Esophagus squamous epithelium (tissue), 5 donors: ENCODE data around the gene STK11. TPM values are rescaled to one million over a fixed set of nuclear protein-coding genes. Genes with fewer than 3 reads are reported as not detected.

Experiments used
- DNase-seq: peaks from one replicate; lab custom pipeline; 2025; lab: John Stamatoyannopoulos, UW
- H3K27ac ChIP-seq, 4 donors: fragments of 200-600 bp; sonication (generic); one replicate each; pipeline ENCODE4 v1.5.1; 2016 to 2019; ENCODE audit warnings: mild to moderate bottlenecking in 1 of 4
- H3K27me3 ChIP-seq, 4 donors: fragments of 200-600 bp; sonication (generic); 1 replicate in 3 of 4; 2 replicates in 1 of 4; pipeline versions ENCODE4 v1.5.1 to v1.6.0; 2017 to 2021; ENCODE audit warnings: antibody characterized with exemption in 1 of 4
- H3K36me3 ChIP-seq, 3 donors: fragments of 200-600 bp; sonication (generic); one replicate each; pipeline ENCODE4 v1.5.1; 2016 to 2019
- H3K4me1 ChIP-seq, 3 donors: fragments of 200-600 bp; sonication (generic); one replicate each; pipeline ENCODE4 v1.5.1; 2017 to 2019
- H3K4me3 ChIP-seq, 4 donors: fragments of 200-600 bp; sonication (generic); 1 replicate in 3 of 4; 2 replicates in 1 of 4; pipeline ENCODE4 v1.5.1; 2016 to 2019; ENCODE audit warnings: mild to moderate bottlenecking in 2 of 4, moderate library complexity in 1 of 4
- H3K9me3 ChIP-seq, 3 donors: fragments of 200-600 bp; sonication (generic); one replicate each; pipeline ENCODE4 v1.5.1; 2016 to 2019
- CTCF ChIP-seq, 6 experiments: fragments of 450-650 bp in 4 of 6; fragments of 200-600 bp in 2 of 6; sonication (generic) in 2 of 6; IDR thresholded peaks; one replicate each; pipeline ENCODE4 v1.5.1; 2016 to 2019; ENCODE audit warnings: antibody characterized with exemption in 6 of 6, mild to moderate bottlenecking in 4 of 6, moderate library complexity in 4 of 6
- POLR2A ChIP-seq, 4 donors: fragments of 450-650 bp; IDR thresholded peaks; one replicate each; pipeline ENCODE4 v1.6.1; 2017; ENCODE audit warnings: antibody characterized with exemption in 4 of 4, mild to moderate bottlenecking in 4 of 4, moderate library complexity in 3 of 4
- whole genome bisulfite sequencing, 2 donors: methylation state at CpG; one replicate each; pipeline ENCODE4 v1.1.5; 2018; 5-methylcytosine and 5-hydroxymethylcytosine counted together
- intact Hi-C: fragments of 100-400 bp; cut with DNase I; formaldehyde crosslinking; loops from one replicate; pipeline ENCODE4 v1.15.0; 2022
- total RNA-seq, 4 donors: library from RNA; depleted of rRNA; stranded (reverse); fragments of >200 nt; gene quantifications; one replicate each; pipeline ENCODE4 v1.1.0, GENCODE V29; 2016
- donor health status: DM: yes; HTN: yes; CAD: no.

Gene STK11
- total RNA-seq, 4 donors from 2014 or later = 59.3 to 68.5 (median 61.6) TPM

GRCh38 chr19:1270213-1270853 is 64.8 kb downstream of the STK11 start:
- intact Hi-C loops = loop anchor here (10.0 kb wide), 1 partner anchor 134 kb away; the partner anchor contains the start of genes DAZAP1 and GAMT
- no peak for DNase-seq
- Histone ChIP-seq H3K27ac (peak overlapping the region; percentile 98 to 100 (median 99)), H3K4me3 (peak overlapping the region; percentile 64 to 95 (median 77)), H3K36me3 (peaks cover 24 to 50% (median 26%) of the 10 kb centered on the region in 3 donors), H3K4me1 (peaks cover 80 to 93% (median 81%) of the 10 kb centered on the region in 3 donors), H3K27me3 (no peaks in the 10 kb centered on the region), H3K9me3 (no peaks in the 10 kb centered on the region)
- WGBS, 2 donors = 16 to 28% methylated on average over 2 to 6 of the region's 8 CpGs
- TF ChIP-seq CTCF (IDR thresholded peaks at IDR 0.05) (no peak), POLR2A (IDR thresholded peaks at IDR 0.05) (no peak)

GRCh38 chr19:1270854-1271527 is 65.4 kb downstream of the STK11 start:
- 43 to 46% methylated on average over 8 to 13 of the region's 26 CpGs for WGBS, 2 donors
- Histone ChIP-seq H3K4me1 (peaks cover 74 to 88% (median 74%) of the 10 kb centered on the region in 3 donors), H3K27ac (peak overlapping the region; percentile 98 to 100 (median 99)), H3K9me3 (no peaks in the 10 kb centered on the region), H3K36me3 (peaks cover 24 to 50% (median 26%) of the 10 kb centered on the region in 3 donors), H3K27me3 (no peaks in the 10 kb centered on the region), H3K4me3 (peak overlapping the region in 3 of 4 donors; percentile 73 to 95 (median 81))
- intact Hi-C loops = loop anchor here (10.0 kb wide), 1 partner anchor 134 kb away; the partner anchor contains the start of genes DAZAP1 and GAMT
- no peak for TF ChIP-seq POLR2A (IDR thresholded peaks at IDR 0.05)
- no peak for TF ChIP-seq CTCF (IDR thresholded peaks at IDR 0.05)
- DNase-seq = no peak

GRCh38 chr19:1271528-1272422 is 66.2 kb downstream of the STK11 start:
- intact Hi-C loops = loop anchor here (10.0 kb wide), 1 partner anchor 133 kb away; the partner anchor contains the start of genes DAZAP1 and GAMT
- DNase-seq = no peak
- H3K27ac ChIP-seq = peak overlapping the region; percentile 98 to 100 (median 99)
- peak overlapping the region in 3 of 4 donors; percentile 73 to 95 (median 81) for H3K4me3 ChIP-seq
- TF ChIP-seq CTCF (IDR thresholded peaks at IDR 0.05) = no peak
- TF ChIP-seq POLR2A (IDR thresholded peaks at IDR 0.05) = no peak
- H3K4me1 ChIP-seq = peaks cover 74 to 88% (median 78%) of the 10 kb centered on the region in 3 donors
- H3K9me3 ChIP-seq = no peaks in the 10 kb centered on the region
- no peaks in the 10 kb centered on the region for H3K27me3 ChIP-seq
- peaks cover 24 to 50% (median 26%) of the 10 kb centered on the region in 3 donors for H3K36me3 ChIP-seq
- 68 to 69% methylated on average over 11 to 14 of the region's 37 CpGs for WGBS, 2 donors

- Histone ChIP-seq H3K36me3 (peaks cover 24 to 58% (median 26%) of the 10 kb centered on the region in 3 donors), H3K9me3 (no peaks in the 10 kb centered on the region), H3K4me1 (peaks cover 69 to 85% (median 75%) of the 10 kb centered on the region in 3 donors), H3K27ac (peak overlapping the region; percentile 94 to 100 (median 99)), H3K27me3 (no peaks in the 10 kb centered on the region), H3K4me3 (peak overlapping the region in 2 of 4 donors; percentile 81 to 95)
- no peak for TF ChIP-seq CTCF (IDR thresholded peaks at IDR 0.05)
- TF ChIP-seq POLR2A (IDR thresholded peaks at IDR 0.05) = no peak
- 55 to 74% methylated on average over 26 to 32 of the region's 33 CpGs for WGBS, 2 donors
- intact Hi-C loops = loop anchor here (10.0 kb wide), 1 partner anchor 132 kb away; the partner anchor contains the start of genes DAZAP1 and GAMT
- no peak for DNase-seq
These were observed 67.1 kb downstream of the STK11 start for GRCh38 chr19:1272423-1273262.
